Astrocyte of the spinal cord (primary cell): ENCODE measurements around the gene PTPRG.

Source experiments
- DNase-seq: peaks from one replicate; pipeline ENCODE4 v3.0.0; 2011; ENCODE audit warnings: low read depth, low spot score
- H3K4me3 ChIP-seq: 2 replicates; pipeline ENCODE4 v1.5.1; 2011; ENCODE audit warnings: low read depth, mild to moderate bottlenecking, low read length, moderate library complexity
- CTCF ChIP-seq: IDR thresholded peaks from 2 replicates; pipeline ENCODE4 v1.5.1; 2012; ENCODE audit warnings: low read depth, mild to moderate bottlenecking, low read length, inconsistent platforms
- in situ Hi-C: cut with HindIII; loops from 2 replicates; pipeline ENCODE4 v1.10.0; 2017; ENCODE audit warnings: low sequenced_read_pairs

Gene PTPRG

GRCh38 chr3:62207197-62207596, 645.8 kb downstream of the PTPRG start:
- TF ChIP-seq CTCF = no peak
- no peak overlapping the region for H3K4me3 ChIP-seq
- in situ Hi-C loops = no loop called here
- no peak for DNase-seq

GRCh38 chr3:62208385-62208784, 647.0 kb downstream of the PTPRG start:
- DNase-seq = no peak
- in situ Hi-C loops = no loop called here
- no peak overlapping the region for H3K4me3 ChIP-seq
- no peak for TF ChIP-seq CTCF

- in situ Hi-C loops = no loop called here
- H3K4me3 ChIP-seq = no peak overlapping the region
- no peak for TF ChIP-seq CTCF
- no peak for DNase-seq
Observed at GRCh38 chr3:62209101-62209500, 647.7 kb downstream of the PTPRG start.

GRCh38 chr3:62210011-62210410, 648.6 kb downstream of the PTPRG start:
- no peak for TF ChIP-seq CTCF
- DNase-seq = no peak
- no peak overlapping the region for H3K4me3 ChIP-seq
- in situ Hi-C loops = no loop called here

- H3K4me3 ChIP-seq = no peak overlapping the region
- in situ Hi-C loops = no loop called here
- peak; percentile 43 for TF ChIP-seq CTCF
- DNase-seq = peak; percentile 19
Observed at GRCh38 chr3:62211675-62212429, 650.5 kb downstream of the PTPRG start.

- TF ChIP-seq CTCF = no peak
- no peak for DNase-seq
- no peak overlapping the region for H3K4me3 ChIP-seq
- in situ Hi-C loops = no loop called here
Observed at GRCh38 chr3:62214850-62215249, 653.5 kb downstream of the PTPRG start.
